ENCODE results near the gene KLHL18.
"Not testable (repeated sequence)": the region's sequence is repeated elsewhere in the genome, so short reads cannot be mapped to it uniquely, and the experiment has no call there.

KLHL18 gene

GRCh38 chr3:47280519-47280918 lies 2.2 kb upstream of the KLHL18 start:
- Histone ChIP-seq H3K4me2 (ENCODE audit: low read length) (no peak overlapping the region), H3K9me3 (replicated peaks; ENCODE audit: low read length) (no peaks in the 10 kb centered on the region), H3K27me3 (ENCODE audit: control insufficient read depth, insufficient read depth, low read length) (no peaks in the 10 kb centered on the region), H3K4me1 (ENCODE audit: control insufficient read depth, insufficient read depth, low read length) (peaks cover 10% of the 10 kb centered on the region), H3K9ac (ENCODE audit: low read depth, low read length) (no peak overlapping the region), H3K4me3 (ENCODE audit: low read length) (no peak overlapping the region), H3K36me3 (ENCODE audit: insufficient read depth, low read length) (no peaks in the 10 kb centered on the region)

- Histone ChIP-seq H3K4me1 (ENCODE audit: control insufficient read depth, insufficient read depth, low read length) (peaks cover 10% of the 10 kb centered on the region), H3K9ac (ENCODE audit: low read depth, low read length) (peak overlapping the region; percentile 98), H3K36me3 (ENCODE audit: insufficient read depth, low read length) (no peaks in the 10 kb centered on the region), H3K4me3 (ENCODE audit: low read length) (peak overlapping the region; percentile 98), H3K27me3 (ENCODE audit: control insufficient read depth, insufficient read depth, low read length) (no peaks in the 10 kb centered on the region), H3K9me3 (replicated peaks; ENCODE audit: low read length) (no peaks in the 10 kb centered on the region), H3K4me2 (ENCODE audit: low read length) (peak overlapping the region; percentile 92)
These were observed 421 bp downstream of the KLHL18 start for GRCh38 chr3:47283193-47283537.

- Histone ChIP-seq H3K9ac (ENCODE audit: low read depth, low read length) (peak overlapping the region; percentile 98), H3K27me3 (ENCODE audit: control insufficient read depth, insufficient read depth, low read length) (no peaks in the 10 kb centered on the region), H3K4me1 (ENCODE audit: control insufficient read depth, insufficient read depth, low read length) (peaks cover 12% of the 10 kb centered on the region), H3K9me3 (replicated peaks; ENCODE audit: low read length) (no peaks in the 10 kb centered on the region), H3K4me2 (ENCODE audit: low read length) (peak overlapping the region; percentile 92), H3K36me3 (ENCODE audit: insufficient read depth, low read length) (no peaks in the 10 kb centered on the region), H3K4me3 (ENCODE audit: low read length) (peak overlapping the region; percentile 98)
These were observed 1.0 kb downstream of the KLHL18 start for GRCh38 chr3:47283591-47284364.

- Histone ChIP-seq H3K36me3 (ENCODE audit: insufficient read depth, low read length) (peaks cover 13% of the 10 kb centered on the region), H3K9ac (ENCODE audit: low read depth, low read length) (no peak overlapping the region), H3K27me3 (ENCODE audit: control insufficient read depth, insufficient read depth, low read length) (no peaks in the 10 kb centered on the region), H3K4me1 (ENCODE audit: control insufficient read depth, insufficient read depth, low read length) (peaks cover 8% of the 10 kb centered on the region), H3K4me2 (ENCODE audit: low read length) (no peak overlapping the region), H3K4me3 (ENCODE audit: low read length) (no peak overlapping the region), H3K9me3 (replicated peaks; ENCODE audit: low read length) (no peaks in the 10 kb centered on the region)
These were observed 6.5 kb downstream of the KLHL18 start for GRCh38 chr3:47288966-47289910.

- H3K4me1 ChIP-seq (ENCODE audit: control insufficient read depth, insufficient read depth, low read length) = peaks cover 8% of the 10 kb centered on the region
- H3K36me3 ChIP-seq (ENCODE audit: insufficient read depth, low read length) = peaks cover 16% of the 10 kb centered on the region
These were observed 8.5 kb downstream of the KLHL18 start for GRCh38 chr3:47291158-47291753.

GRCh38 chr3:47291754-47292420 lies 9.1 kb downstream of the KLHL18 start:
- H3K9me3 ChIP-seq (replicated peaks; ENCODE audit: low read length); H3K4me3 ChIP-seq (ENCODE audit: low read length); H3K4me1 ChIP-seq (ENCODE audit: control insufficient read depth, insufficient read depth, low read length); H3K9ac ChIP-seq (ENCODE audit: low read depth, low read length); H3K27me3 ChIP-seq (ENCODE audit: control insufficient read depth, insufficient read depth, low read length); H3K4me2 ChIP-seq (ENCODE audit: low read length): not testable (repeated sequence)
- peaks cover 16% of the 10 kb centered on the region for H3K36me3 ChIP-seq (ENCODE audit: insufficient read depth, low read length)

More at GRCh38 chr3:47291158-47291753, 8.5 kb downstream of the KLHL18 start:
- no peak overlapping the region for H3K4me3 ChIP-seq (ENCODE audit: low read length)
- H3K4me2 ChIP-seq (ENCODE audit: low read length) = no peak overlapping the region
- H3K27me3 ChIP-seq (ENCODE audit: control insufficient read depth, insufficient read depth, low read length) = no peaks in the 10 kb centered on the region
- H3K9ac ChIP-seq (ENCODE audit: low read depth, low read length) = no peak overlapping the region
- no peaks in the 10 kb centered on the region for H3K9me3 ChIP-seq (replicated peaks; ENCODE audit: low read length)

GRCh38 chr3:47293822-47294221 lies 11.1 kb downstream of the KLHL18 start:
- H3K36me3 ChIP-seq (ENCODE audit: insufficient read depth, low read length) = peaks cover 16% of the 10 kb centered on the region
- peaks cover 6% of the 10 kb centered on the region for H3K4me1 ChIP-seq (ENCODE audit: control insufficient read depth, insufficient read depth, low read length)
- H3K4me2 ChIP-seq (ENCODE audit: low read length) = no peak overlapping the region
- no peaks in the 10 kb centered on the region for H3K27me3 ChIP-seq (ENCODE audit: control insufficient read depth, insufficient read depth, low read length)
- no peak overlapping the region for H3K9ac ChIP-seq (ENCODE audit: low read depth, low read length)
- H3K4me3 ChIP-seq (ENCODE audit: low read length) = no peak overlapping the region
- no peaks in the 10 kb centered on the region for H3K9me3 ChIP-seq (replicated peaks; ENCODE audit: low read length)

- Histone ChIP-seq H3K36me3 (ENCODE audit: insufficient read depth, low read length) (peaks cover 16% of the 10 kb centered on the region), H3K4me1 (ENCODE audit: control insufficient read depth, insufficient read depth, low read length) (peaks cover 1% of the 10 kb centered on the region)
These were observed 11.6 kb downstream of the KLHL18 start for GRCh38 chr3:47294392-47294791.

GRCh38 chr3:47295322-47295721 lies 12.6 kb downstream of the KLHL18 start:
- Histone ChIP-seq H3K4me1 (ENCODE audit: control insufficient read depth, insufficient read depth, low read length) (no peaks in the 10 kb centered on the region), H3K9ac (ENCODE audit: low read depth, low read length) (no peak overlapping the region)

More at GRCh38 chr3:47294392-47294791, 11.6 kb downstream of the KLHL18 start:
- no peak overlapping the region for H3K9ac ChIP-seq (ENCODE audit: low read depth, low read length)
- H3K4me2 ChIP-seq (ENCODE audit: low read length) = no peak overlapping the region
- no peaks in the 10 kb centered on the region for H3K27me3 ChIP-seq (ENCODE audit: control insufficient read depth, insufficient read depth, low read length)
- no peaks in the 10 kb centered on the region for H3K9me3 ChIP-seq (replicated peaks; ENCODE audit: low read length)
- H3K4me3 ChIP-seq (ENCODE audit: low read length) = no peak overlapping the region

GRCh38 chr3:47295976-47296375 lies 13.2 kb downstream of the KLHL18 start:
- Histone ChIP-seq H3K27me3 (ENCODE audit: control insufficient read depth, insufficient read depth, low read length) (no peaks in the 10 kb centered on the region), H3K4me1 (ENCODE audit: control insufficient read depth, insufficient read depth, low read length) (no peaks in the 10 kb centered on the region), H3K4me2 (ENCODE audit: low read length) (no peak overlapping the region), H3K9ac (ENCODE audit: low read depth, low read length) (no peak overlapping the region), H3K9me3 (replicated peaks; ENCODE audit: low read length) (no peaks in the 10 kb centered on the region), H3K36me3 (ENCODE audit: insufficient read depth, low read length) (peaks cover 7% of the 10 kb centered on the region), H3K4me3 (ENCODE audit: low read length) (no peak overlapping the region)

More at GRCh38 chr3:47295322-47295721, 12.6 kb downstream of the KLHL18 start:
- Histone ChIP-seq H3K36me3 (ENCODE audit: insufficient read depth, low read length) (peaks cover 13% of the 10 kb centered on the region), H3K27me3 (ENCODE audit: control insufficient read depth, insufficient read depth, low read length) (no peaks in the 10 kb centered on the region), H3K4me3 (ENCODE audit: low read length) (no peak overlapping the region), H3K4me2 (ENCODE audit: low read length) (no peak overlapping the region), H3K9me3 (replicated peaks; ENCODE audit: low read length) (no peaks in the 10 kb centered on the region)

Data from skeletal muscle satellite cell (primary cell).